Activated T-helper 9 cell treated with anti-CD3 and anti-CD28 coated beads, Interleukin-2, amount 50 U/mL, for 16 hours (primary cell): Measurements from ENCODE around the gene RDH5.

Experiments used
- DNase-seq: peaks from one replicate; pipeline ENCODE4 v3.0.0-alpha.2; 2020; ENCODE audit warnings: low read depth

The RDH5 gene, protein sequence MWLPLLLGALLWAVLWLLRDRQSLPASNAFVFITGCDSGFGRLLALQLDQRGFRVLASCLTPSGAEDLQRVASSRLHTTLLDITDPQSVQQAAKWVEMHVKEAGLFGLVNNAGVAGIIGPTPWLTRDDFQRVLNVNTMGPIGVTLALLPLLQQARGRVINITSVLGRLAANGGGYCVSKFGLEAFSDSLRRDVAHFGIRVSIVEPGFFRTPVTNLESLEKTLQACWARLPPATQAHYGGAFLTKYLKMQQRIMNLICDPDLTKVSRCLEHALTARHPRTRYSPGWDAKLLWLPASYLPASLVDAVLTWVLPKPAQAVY

DNA sequence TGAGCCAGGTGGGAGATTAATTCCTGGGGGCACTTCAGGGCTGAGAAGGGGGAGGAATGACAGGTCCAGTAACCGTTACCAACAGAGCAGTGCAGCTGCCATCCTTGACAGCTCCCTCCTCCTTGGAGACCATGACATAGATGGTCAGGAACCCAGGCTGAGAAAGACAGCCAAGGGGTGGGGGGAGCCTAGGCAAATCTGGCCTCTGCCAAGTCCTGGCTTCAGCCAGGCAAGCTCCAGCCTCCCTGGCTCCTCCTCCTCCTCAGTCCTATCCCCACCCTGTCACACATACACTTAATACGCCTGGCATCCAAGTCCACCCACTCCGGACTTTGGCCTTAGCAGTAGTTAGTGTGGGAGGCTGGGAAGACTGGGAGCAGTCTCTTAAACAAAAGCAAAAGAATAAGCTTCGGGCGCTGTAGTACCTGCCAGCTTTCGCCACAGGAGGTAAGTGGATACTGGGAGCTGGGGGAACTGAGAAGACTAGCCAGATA is at the start of gene RDH5:
RDH5 (plus strand) TSS at position 323 of the 494 bp plus-strand sequence. CDS start 792 bp downstream, outside the sequence.
- DNase-seq: no peak

DNA sequence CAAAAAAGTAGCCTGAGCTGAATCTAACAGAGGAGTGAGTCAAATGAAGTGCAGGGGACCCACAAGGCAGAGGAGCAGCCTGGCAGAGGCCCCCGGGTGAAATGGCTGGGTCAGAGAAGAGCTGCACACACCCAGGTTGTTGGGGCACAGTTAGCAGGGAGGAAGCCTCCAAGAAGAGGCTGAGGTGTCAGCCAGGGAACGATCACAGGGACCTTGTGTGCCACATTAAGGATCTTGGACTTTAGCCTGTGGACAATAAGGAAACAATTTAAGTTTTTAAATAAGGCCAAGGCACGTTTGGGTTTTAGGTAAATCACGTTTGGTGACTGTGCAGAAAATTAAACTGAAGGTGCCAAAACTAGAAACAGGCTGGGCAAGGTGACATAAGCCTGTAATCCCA is 48.4 kb upstream of the RDH5 start:
- no peak for DNase-seq

- DNase-seq: no peak
These were observed 46.6 kb upstream of the RDH5 start for GRCh38 chr12:55673638-55674037.

DNA sequence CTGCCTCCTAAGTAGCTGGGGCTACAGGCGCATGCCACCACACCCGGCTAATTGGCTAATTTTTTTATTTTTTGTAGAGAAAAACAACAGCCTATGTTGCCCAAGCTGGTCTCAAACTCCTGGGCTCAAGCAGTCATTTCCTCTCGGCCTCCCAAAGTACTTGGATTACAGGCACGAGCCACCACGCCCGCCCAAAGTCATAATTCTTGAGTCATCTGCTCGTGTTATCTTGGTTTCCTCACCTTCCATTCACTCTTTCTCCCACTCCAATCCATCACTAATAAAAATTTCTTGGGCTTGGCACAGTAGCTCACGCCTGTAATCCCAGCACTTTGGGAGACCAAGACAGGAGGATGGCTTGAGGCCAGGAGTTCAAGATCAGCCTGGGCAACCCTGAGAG is 44.5 kb upstream of the RDH5 start:
- DNase-seq: no peak

DNA sequence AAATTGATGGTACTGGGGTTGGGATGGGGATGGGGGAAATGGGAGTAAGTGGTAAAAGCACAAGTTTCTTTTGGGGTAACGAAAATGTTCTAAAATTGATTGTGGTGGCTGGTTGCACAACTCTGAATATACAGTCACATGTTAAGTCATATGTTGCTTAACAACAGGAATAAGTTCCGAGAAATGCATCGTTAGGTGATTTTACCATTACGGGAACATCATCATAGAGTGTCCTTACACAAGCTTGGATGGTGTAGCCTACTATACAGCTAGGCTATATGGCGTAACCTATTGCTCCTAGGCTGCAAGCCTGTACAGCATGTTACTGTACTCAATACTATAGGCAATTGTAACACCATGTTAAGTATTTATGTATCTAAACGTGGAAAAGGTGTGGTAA is 43.5 kb upstream of the RDH5 start:
- DNase-seq: no peak

DNA sequence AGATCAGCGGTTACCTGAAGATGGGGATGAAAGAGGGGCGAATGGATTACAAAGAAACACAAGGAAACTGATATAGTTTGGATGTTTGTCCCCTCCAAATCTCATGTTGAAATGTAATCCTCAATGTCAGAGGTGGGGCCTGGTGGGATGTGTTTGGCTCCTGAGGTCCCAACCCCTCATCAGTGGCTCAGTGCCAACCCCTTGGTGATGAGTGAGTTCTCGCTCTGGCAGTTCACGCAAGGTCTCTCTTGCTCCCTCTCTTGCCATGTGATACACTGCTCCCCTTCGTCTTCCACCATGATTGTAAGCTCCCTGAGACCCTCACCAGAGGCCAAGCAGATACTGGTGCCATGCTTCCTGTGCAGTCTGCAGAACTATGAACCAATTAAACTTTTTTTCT is 40.5 kb upstream of the RDH5 start:
- DNase-seq: no peak

DNA sequence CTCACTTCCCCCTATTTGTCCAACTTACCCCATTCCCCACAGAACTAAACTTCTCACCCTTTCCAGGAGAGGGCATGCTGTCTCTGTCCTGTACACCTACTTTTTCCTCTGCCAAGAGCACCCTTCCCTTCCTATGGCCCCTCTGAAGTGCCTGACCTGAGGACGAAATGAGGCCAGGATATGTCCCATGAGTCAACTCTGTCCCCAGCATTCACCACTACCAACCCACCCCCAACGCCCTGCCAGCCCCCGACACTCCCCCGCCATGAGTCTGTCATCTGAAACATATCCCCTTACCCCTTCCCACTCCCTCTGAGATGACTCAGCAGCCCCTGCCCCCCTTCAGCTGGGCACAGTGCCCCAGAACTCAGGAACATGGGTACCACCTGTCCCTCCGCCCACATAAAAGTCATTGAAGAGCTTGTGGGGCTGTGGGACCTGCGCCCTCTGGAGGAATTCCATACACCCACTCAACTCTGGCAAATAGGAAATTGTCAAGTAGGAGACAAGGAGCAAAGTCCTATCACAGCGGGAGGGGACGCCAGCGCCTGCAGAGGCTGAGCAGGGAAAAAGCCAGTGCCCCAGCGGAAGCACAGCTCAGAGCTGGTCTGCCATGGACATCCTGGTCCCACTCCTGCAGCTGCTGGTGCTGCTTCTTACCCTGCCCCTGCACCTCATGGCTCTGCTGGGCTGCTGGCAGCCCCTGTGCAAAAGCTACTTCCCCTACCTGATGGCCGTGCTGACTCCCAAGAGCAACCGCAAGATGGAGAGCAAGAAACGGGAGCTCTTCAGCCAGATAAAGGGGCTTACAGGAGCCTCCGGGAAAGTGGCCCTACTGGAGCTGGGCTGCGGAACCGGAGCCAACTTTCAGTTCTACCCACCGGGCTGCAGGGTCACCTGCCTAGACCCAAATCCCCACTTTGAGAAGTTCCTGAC is 38.8 kb upstream of the RDH5 start:
- DNase-seq: no peak

GRCh38 chr12:55682087-55682796 is 38.0 kb upstream of the RDH5 start:
- no peak for DNase-seq

- DNase-seq: no peak
These were observed 36.5 kb upstream of the RDH5 start for GRCh38 chr12:55683676-55684075.

DNA sequence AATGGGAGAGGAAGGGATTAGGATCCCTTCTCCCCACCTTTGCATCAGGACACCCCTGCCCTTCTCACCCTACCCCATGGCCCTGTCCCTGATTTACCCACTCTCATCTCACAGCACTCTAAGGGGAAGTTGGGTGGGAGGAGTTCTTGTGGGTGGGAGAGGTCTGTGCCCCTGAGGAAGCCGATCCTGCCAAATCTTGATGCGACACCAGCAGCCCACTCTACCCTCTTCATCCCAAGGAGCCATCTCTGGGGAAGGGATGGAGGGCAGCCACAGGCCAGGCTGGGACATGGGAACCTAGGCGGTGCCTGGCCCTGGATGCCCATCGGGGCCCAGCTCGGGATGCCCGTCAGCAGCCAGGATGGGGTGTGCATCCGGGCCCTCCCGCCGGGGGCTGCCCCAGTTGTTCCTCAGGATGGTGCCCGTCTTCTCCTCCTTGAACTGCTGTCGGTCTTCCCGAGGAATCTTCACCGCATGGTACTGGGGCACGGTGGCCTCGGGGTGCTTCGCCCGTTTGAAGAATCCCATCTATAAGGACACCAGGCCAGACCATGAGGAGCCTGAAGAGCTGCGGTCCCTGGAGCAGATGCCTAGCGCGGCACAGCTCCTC is 35.3 kb upstream of the RDH5 start:
- no peak for DNase-seq

GRCh38 chr12:55685671-55686070 is 34.5 kb upstream of the RDH5 start:
- DNase-seq: no peak

DNA sequence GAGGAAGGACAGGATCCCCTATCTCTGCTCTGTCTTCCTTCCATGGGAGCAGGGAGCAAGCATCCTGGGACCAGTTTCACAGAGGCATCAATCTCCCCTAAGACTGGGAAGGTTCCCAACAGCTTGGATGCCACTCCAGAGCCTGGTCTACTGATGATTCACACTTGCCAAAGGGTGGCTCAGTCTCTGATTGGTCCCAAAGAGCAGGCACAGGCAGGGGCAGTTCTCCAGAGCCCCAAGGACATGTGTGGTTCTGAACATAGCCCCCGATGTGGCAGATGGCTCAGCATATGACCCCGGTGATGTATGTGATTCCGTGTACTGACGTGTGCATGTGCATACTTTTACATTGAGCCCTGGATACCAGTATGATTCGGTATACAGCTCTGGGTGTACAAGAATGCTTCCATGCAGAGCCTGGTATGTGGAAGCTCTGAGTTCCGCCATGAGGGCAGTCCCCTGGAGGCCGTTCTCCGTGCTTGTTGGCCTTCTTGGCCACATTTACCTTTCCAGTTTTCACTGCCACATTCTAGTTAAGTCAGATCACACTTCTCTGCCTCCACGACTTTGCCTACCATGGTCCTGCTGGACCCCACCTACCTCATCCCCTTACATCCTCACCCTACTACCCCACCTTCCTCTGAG is 33.7 kb upstream of the RDH5 start:
- DNase-seq: no peak

DNA sequence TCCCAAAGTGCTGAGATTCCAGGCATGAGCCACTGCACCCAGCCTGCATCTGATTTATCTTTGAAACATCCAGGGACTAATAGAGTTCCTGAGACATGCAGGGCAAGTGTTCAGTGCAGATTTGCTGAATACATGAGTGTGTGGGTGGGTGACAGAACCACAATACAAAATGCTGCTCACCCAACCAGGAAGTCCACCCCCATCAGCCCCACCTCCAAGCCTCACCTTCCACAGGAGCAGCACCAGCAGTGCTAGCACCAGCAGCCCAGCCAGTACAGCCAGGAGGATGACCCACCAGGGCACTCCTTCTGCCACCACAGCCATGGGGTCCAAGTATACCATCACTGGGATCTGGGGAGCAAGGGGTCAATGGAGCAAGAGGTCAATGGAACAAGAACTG is 32.4 kb upstream of the RDH5 start:
- DNase-seq: no peak

GRCh38 chr12:55688716-55689655 is 31.2 kb upstream of the RDH5 start:
- DNase-seq: no peak

DNA sequence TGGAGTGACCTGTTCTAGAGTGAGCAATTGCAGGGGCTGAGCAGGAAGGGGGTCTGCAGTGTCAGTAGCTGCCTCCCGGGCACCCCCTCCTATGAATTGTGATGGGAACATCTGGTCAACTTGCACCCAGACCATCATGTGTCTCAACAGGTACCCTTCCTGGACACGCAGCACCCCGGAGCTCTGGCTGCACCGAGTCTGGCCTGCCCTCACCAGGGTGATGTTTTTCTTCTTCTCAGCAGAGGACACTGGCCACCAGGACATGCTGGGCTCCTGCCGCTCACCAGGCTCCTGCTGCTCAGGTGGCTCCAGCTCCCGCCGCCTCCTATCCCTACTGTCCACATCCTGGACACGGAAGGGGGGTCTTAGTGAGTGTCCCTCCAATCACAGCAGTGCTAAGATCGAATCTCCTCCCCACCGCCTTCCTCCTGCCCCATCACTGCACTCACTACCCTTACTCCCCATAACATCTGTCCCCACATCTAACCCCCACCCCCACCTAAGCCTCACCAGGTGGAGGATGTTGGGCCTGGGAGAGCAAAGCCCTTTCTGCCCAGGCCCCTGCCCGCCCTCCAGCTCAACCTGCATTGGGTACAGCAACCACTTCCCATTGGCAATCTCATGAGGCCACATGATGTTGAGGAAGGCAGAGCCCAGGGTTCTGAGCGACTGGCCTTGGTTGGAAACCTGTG is 27.4 kb upstream of the RDH5 start:
- DNase-seq: no peak

DNA sequence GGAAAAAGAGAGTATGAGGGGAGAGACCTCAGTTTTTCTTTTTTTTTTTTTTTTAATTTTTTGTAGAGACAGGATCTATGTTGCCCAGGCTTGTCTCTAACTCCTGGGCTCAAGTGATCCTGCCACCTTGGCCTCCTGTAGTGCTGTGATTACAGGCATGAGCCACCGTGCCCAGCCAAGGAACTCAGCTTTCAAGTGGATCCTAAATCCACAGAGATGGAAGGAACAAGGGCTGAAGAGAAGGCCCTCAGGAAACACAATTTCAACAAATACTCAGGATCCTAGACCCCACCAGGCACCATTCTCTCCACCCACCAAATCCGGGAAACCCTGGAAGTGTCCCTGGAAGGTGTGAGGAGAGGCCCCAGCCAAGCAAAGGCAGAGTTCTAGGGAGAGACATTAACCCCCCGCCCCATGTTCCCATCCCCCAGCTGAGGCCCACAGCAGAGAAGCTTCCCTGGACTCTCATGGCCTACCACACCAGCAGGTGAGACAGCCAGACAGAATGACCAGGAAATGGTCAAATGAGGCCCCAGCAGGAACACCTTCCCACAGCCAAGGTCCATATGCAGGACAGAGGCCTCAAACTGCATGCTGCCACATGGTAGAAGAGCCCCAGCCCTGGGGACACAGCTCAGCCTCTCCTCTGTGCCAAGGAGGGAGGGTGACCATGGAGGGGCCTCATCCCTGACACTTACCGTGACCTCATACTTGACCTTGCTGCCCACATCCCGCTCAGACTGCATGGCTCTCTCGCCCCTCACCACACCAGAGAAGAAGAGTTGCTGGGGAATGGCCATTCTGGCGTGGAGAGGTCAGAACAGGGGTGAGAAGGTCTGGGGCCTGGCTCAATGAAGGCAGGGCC is 26.6 kb upstream of the RDH5 start:
- no peak for DNase-seq

DNA sequence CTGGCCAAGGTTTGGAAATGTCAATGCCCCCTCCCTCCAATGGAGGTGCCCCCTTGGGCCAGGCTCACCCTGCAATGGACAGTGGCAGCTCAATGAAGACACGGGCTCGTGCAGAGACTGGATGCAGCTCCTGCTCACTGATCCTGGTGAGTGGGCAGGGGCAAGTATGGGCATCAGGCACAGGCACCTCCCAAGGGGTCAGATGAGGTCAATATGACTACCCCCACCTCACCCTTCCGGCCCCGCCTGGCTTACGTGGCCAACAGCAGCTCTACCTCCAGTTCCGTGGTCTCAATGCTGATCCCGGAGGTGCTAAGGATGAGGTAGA is 26.0 kb upstream of the RDH5 start:
- no peak for DNase-seq

GRCh38 chr12:55694651-55695050 is 25.5 kb upstream of the RDH5 start:
- DNase-seq: no peak

- DNase-seq: no peak
These were observed 24.8 kb upstream of the RDH5 start for GRCh38 chr12:55695349-55695748.
